ENCODE measurements around the gene SRRM1. TPM values are rescaled to one million over a fixed set of nuclear protein-coding genes. Genes with fewer than 3 reads are reported as not detected.

The SRRM1 gene
- total RNA-seq (2022; extraction: Qiagen RNA extraction; ENCODE audit: low read depth): 35.5 to 67.9 TPM (median 46.9 TPM) in 5 replicates

GRCh38 chr1:24642481-24643362, at the start of gene SRRM1:
SRRM1 (plus strand) TSS chr1:24643302; CDS start chr1:24643327, 25 bp downstream.

Other genes with a start within 250 kb of the SRRM1 start
- 7.1 to 9.2 TPM (median 7.6 TPM) in 5 replicates for gene STPG1, start 229.5 kb upstream of the SRRM1 start, total RNA-seq (2022; extraction: Qiagen RNA extraction; ENCODE audit: low read depth)
- 6.0 to 9.4 TPM (median 7.2 TPM) in 5 replicates for gene NIPAL3, start 227.5 kb upstream of the SRRM1 start, total RNA-seq (2022; extraction: Qiagen RNA extraction; ENCODE audit: low read depth)
- gene RCAN3, start 140.5 kb upstream of the SRRM1 start, total RNA-seq (2022; extraction: Qiagen RNA extraction; ENCODE audit: low read depth): 9.7 to 14.9 TPM (median 14.5 TPM) in 5 replicates
- 0.06 to 0.18 TPM (median 0.13 TPM) in 4 of 5 replicates, not detected in the other for gene NCMAP, start 87.2 kb upstream of the SRRM1 start, total RNA-seq (2022; extraction: Qiagen RNA extraction; ENCODE audit: low read depth)
- gene CLIC4, start 102.1 kb downstream of the SRRM1 start, total RNA-seq (2022; extraction: Qiagen RNA extraction; ENCODE audit: low read depth): 19.2 to 49.4 TPM (median 44.1 TPM) in 5 replicates